Endodermal cell (in vitro differentiated cells): ENCODE measurements around the gene OXTR. TPM values are rescaled to one million over a fixed set of nuclear protein-coding genes. Genes with fewer than 3 reads are reported as not detected.

Source experiments
- DNase-seq: peaks from one replicate; pipeline ENCODE4 v3.0.0-alpha.2; 2017
- H3K27ac ChIP-seq: 2 replicates; pipeline ENCODE4 v1.5.1; 2013; ENCODE audit warnings: mild to moderate bottlenecking, low read depth, low read length, moderate library complexity
- H3K27me3 ChIP-seq: 2 replicates; pipeline ENCODE4 v1.6.1; 2013; ENCODE audit warnings: mild to moderate bottlenecking, low read length, moderate library complexity; ENCODE audit not compliant: insufficient read depth, control insufficient read depth, poor library complexity, severe bottlenecking
- H3K36me3 ChIP-seq: 2 replicates; pipeline ENCODE4 v1.7.0; 2013; ENCODE audit warnings: mild to moderate bottlenecking, low read length, moderate library complexity; ENCODE audit not compliant: control insufficient read depth, insufficient read depth
- H3K4me1 ChIP-seq: one replicate; pipeline ENCODE4 v1.7.0; 2013; ENCODE audit warnings: low read length; ENCODE audit not compliant: control insufficient read depth, insufficient read depth
- H3K4me3 ChIP-seq: 2 replicates; pipeline ENCODE4 v1.5.1; 2013; ENCODE audit warnings: mild to moderate bottlenecking, low read length, moderate library complexity
- H3K9ac ChIP-seq: 2 replicates; pipeline ENCODE4 v1.6.1; 2013; ENCODE audit warnings: mild to moderate bottlenecking, low read length, moderate library complexity; ENCODE audit not compliant: poor library complexity, severe bottlenecking; ENCODE audit errors: extremely low read depth
- H3K9me3 ChIP-seq: 2 replicates; pipeline ENCODE4 v1.6.1; 2013; ENCODE audit warnings: mild to moderate bottlenecking, low read length, moderate library complexity; ENCODE audit not compliant: control insufficient read depth
- H3K27ac Mint-ChIP-seq: 2 replicates; pipeline ENCODE4 v1.8.0; 2020; ENCODE audit warnings: mixed read lengths
- H3K27me3 Mint-ChIP-seq: 2 replicates; pipeline ENCODE4 v1.8.0; 2021; ENCODE audit warnings: mild to moderate bottlenecking, mixed read lengths; ENCODE audit not compliant: insufficient read depth
- H3K36me3 Mint-ChIP-seq: 2 replicates; pipeline ENCODE4 v1.8.0; 2020; ENCODE audit warnings: low read depth, mixed read lengths
- H3K4me1 Mint-ChIP-seq: 2 replicates; pipeline ENCODE4 v1.8.0; 2020; ENCODE audit warnings: mixed read lengths
- H3K4me3 Mint-ChIP-seq: 2 replicates; pipeline ENCODE4 v1.8.0; 2020; ENCODE audit warnings: mild to moderate bottlenecking, moderate library complexity, mixed read lengths
- H3K9me3 Mint-ChIP-seq: 2 replicates; pipeline ENCODE4 v1.8.0; 2020; ENCODE audit warnings: mild to moderate bottlenecking, mixed read lengths
- WGBS, 2 experiments: methylation state at CpG; one replicate each; pipeline versions ENCODE4 v1.1.5 to v1.1.7; 2013; ENCODE audit warnings: missing lambda C conversion rate in 2 of 2, mixed read lengths in 1 of 2; ENCODE audit not compliant: insufficient coverage in 1 of 2, insufficient read length in 1 of 2; 5-methylcytosine and 5-hydroxymethylcytosine counted together
- total RNA-seq, 2 donors: library from RNA; stranded (reverse); fragmentation: NEBNext Ultra II Directional in 1 of 2; extraction: Animal tissue kit (Norgen Biotek cat#: 25700) in 1 of 2; gene quantifications; 2 replicates in 1 of 2; 3 replicates in 1 of 2; pipeline ENCODE4 v1.2.1, GENCODE V29; 2021
- TF ChIP-seq, protein P1 (sequence below): fragments of 200-600 bp; sonication (generic); conservative IDR thresholded peaks from 2 replicates; pipeline ENCODE4 v1.5.0; 2021; ENCODE audit warnings: antibody characterized with exemption, mild to moderate bottlenecking

Gene OXTR
- total RNA-seq, 2 donors from 2014 or later = 10.6 to 13.1 TPM

GRCh38 chr3:8712045-8712907, 57.1 kb downstream of the OXTR start:
- Histone ChIP-seq H3K36me3 (no peaks in the 10 kb centered on the region), H3K9me3 (no peaks in the 10 kb centered on the region), H3K27me3 (peaks cover 12% of the 10 kb centered on the region), H3K27ac (no peak overlapping the region), H3K4me1 (peaks cover 3% of the 10 kb centered on the region), H3K9ac (no peak overlapping the region), H3K4me3 (no peak overlapping the region)
- peaks cover under 1% of the 10 kb centered on the region for H3K9me3 Mint-ChIP-seq
- peaks cover 37% of the 10 kb centered on the region for H3K4me1 Mint-ChIP-seq
- H3K27ac Mint-ChIP-seq = no peak overlapping the region
- H3K27me3 Mint-ChIP-seq = peaks cover 81% of the 10 kb centered on the region
- DNase-seq = no peak
- TF ChIP-seq, protein P1, sequence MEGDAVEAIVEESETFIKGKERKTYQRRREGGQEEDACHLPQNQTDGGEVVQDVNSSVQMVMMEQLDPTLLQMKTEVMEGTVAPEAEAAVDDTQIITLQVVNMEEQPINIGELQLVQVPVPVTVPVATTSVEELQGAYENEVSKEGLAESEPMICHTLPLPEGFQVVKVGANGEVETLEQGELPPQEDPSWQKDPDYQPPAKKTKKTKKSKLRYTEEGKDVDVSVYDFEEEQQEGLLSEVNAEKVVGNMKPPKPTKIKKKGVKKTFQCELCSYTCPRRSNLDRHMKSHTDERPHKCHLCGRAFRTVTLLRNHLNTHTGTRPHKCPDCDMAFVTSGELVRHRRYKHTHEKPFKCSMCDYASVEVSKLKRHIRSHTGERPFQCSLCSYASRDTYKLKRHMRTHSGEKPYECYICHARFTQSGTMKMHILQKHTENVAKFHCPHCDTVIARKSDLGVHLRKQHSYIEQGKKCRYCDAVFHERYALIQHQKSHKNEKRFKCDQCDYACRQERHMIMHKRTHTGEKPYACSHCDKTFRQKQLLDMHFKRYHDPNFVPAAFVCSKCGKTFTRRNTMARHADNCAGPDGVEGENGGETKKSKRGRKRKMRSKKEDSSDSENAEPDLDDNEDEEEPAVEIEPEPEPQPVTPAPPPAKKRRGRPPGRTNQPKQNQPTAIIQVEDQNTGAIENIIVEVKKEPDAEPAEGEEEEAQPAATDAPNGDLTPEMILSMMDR = no peak
- H3K36me3 Mint-ChIP-seq = no peaks in the 10 kb centered on the region
- no peak overlapping the region for H3K4me3 Mint-ChIP-seq
- WGBS, 2 experiments = 81 to 96% methylated on average over 4 to 9 of the region's 9 CpGs

GRCh38 chr3:8709801-8710507, 59.5 kb downstream of the OXTR start:
- H3K27ac Mint-ChIP-seq = peak overlapping the region; percentile 14
- peaks cover 86% of the 10 kb centered on the region for H3K27me3 Mint-ChIP-seq
- Histone ChIP-seq H3K27me3 (peaks cover 18% of the 10 kb centered on the region), H3K9ac (no peak overlapping the region), H3K27ac (no peak overlapping the region), H3K36me3 (no peaks in the 10 kb centered on the region), H3K4me1 (peaks cover 3% of the 10 kb centered on the region), H3K9me3 (peaks cover 6% of the 10 kb centered on the region), H3K4me3 (no peak overlapping the region)
- TF ChIP-seq, protein P1 = no peak
- no peaks in the 10 kb centered on the region for H3K9me3 Mint-ChIP-seq
- no peak overlapping the region for H3K4me3 Mint-ChIP-seq
- peaks cover 37% of the 10 kb centered on the region for H3K4me1 Mint-ChIP-seq
- WGBS, 2 experiments = 88 to 90% methylated on average over 5 to 8 of the region's 8 CpGs
- DNase-seq = no peak
- H3K36me3 Mint-ChIP-seq = no peaks in the 10 kb centered on the region

DNA sequence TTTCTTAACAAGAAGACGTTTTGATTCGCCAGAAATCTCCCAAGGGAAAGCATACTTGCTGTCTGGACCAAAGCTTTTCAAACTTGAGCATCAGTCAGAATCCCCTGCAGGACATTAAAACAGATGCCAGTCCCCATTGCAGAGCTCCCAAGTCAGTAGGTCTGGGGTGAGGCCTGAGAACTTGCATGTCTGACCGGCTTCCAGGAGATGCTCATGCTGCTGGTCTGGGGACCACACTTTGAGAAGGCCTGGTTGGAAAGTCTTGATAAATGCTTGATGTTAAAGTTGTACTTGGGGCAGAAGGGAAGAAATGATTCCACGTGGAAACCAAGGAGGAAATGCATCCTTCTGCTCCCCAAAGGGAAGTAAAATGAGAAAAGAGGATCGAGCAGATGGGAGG, 60.1 kb downstream of the OXTR start:
- no peak overlapping the region for H3K4me3 Mint-ChIP-seq
- Histone ChIP-seq H3K9ac (no peak overlapping the region), H3K36me3 (no peaks in the 10 kb centered on the region), H3K9me3 (peaks cover 6% of the 10 kb centered on the region), H3K4me3 (no peak overlapping the region), H3K4me1 (peaks cover 3% of the 10 kb centered on the region), H3K27ac (no peak overlapping the region), H3K27me3 (peaks cover 18% of the 10 kb centered on the region)
- peaks cover 83% of the 10 kb centered on the region for H3K27me3 Mint-ChIP-seq
- peaks cover 37% of the 10 kb centered on the region for H3K4me1 Mint-ChIP-seq
- DNase-seq = no peak
- WGBS, 2 experiments = 88 to 89% methylated on average over 4 to 5 of the region's 5 CpGs
- H3K9me3 Mint-ChIP-seq = no peaks in the 10 kb centered on the region
- H3K27ac Mint-ChIP-seq = no peak overlapping the region
- TF ChIP-seq, protein P1 = no peak
- no peaks in the 10 kb centered on the region for H3K36me3 Mint-ChIP-seq
